Ovary (tissue), 3 donors: ENCODE measurements around the gene SNRPD3.
"Not testable (repeated sequence)": the region's sequence is repeated elsewhere in the genome, so short reads cannot be mapped to it uniquely, and the experiment has no call there.

Experiments
- POLR2A ChIP-seq: fragments of 450-650 bp; IDR thresholded peaks from one replicate; pipeline ENCODE4 v1.6.1; 2017; ENCODE audit warnings: antibody characterized with exemption, mild to moderate bottlenecking, moderate library complexity
- TF ChIP-seq, protein P1 (sequence below), 3 donors: fragments of 450-650 bp in 2 of 3; fragments of 200-600 bp in 1 of 3; IDR thresholded peaks; one replicate each; pipeline versions ENCODE4 v1.5.1 to v1.8.0; 2016 to 2022; ENCODE audit warnings: antibody characterized with exemption in 3 of 3, mild to moderate bottlenecking in 1 of 3
- donor health status: DM: no; HTN: no; CAD: no.

DNA sequence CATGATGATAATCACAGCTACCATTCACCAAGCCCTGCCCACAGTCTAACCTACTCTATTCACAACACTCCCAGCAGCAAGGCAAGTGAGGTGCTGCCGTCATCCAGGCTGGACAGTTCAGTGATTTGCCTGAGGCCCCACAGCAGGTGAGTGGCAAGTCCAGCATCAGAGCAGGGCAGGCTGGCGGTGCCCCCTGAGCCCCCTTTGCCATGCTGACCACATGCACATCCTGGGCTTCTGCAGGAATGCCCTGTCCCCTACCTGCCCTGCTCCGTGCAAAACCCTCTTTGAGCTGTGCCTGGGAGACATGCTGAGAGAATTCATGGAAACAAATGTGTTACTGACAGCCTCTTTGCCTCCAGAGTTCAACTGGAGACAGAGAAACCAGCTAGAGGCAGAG, 54.1 kb downstream of the SNRPD3 start:
- TF ChIP-seq POLR2A = not testable (repeated sequence)
- TF ChIP-seq, protein P1, sequence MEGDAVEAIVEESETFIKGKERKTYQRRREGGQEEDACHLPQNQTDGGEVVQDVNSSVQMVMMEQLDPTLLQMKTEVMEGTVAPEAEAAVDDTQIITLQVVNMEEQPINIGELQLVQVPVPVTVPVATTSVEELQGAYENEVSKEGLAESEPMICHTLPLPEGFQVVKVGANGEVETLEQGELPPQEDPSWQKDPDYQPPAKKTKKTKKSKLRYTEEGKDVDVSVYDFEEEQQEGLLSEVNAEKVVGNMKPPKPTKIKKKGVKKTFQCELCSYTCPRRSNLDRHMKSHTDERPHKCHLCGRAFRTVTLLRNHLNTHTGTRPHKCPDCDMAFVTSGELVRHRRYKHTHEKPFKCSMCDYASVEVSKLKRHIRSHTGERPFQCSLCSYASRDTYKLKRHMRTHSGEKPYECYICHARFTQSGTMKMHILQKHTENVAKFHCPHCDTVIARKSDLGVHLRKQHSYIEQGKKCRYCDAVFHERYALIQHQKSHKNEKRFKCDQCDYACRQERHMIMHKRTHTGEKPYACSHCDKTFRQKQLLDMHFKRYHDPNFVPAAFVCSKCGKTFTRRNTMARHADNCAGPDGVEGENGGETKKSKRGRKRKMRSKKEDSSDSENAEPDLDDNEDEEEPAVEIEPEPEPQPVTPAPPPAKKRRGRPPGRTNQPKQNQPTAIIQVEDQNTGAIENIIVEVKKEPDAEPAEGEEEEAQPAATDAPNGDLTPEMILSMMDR (IDR thresholded peaks at IDR 0.05) = not testable (repeated sequence)
